Activated CD4-positive, alpha-beta memory T cell treated with anti-CD3 and anti-CD28 coated beads, Interleukin-2, amount 10 ng/mL, durations not matched to agents 7 days and 5 days (primary cell): ENCODE results near the gene SPTBN1. TPM values are rescaled to one million over a fixed set of nuclear protein-coding genes. Genes with fewer than 3 reads are reported as not detected.
"Not testable (repeated sequence)": the region's sequence is repeated elsewhere in the genome, so short reads cannot be mapped to it uniquely, and the experiment has no call there.

Experiments used
- CTCF ChIA-PET: fragments of 350-600 bp; sonication (Branson Sonifier 250); formaldehyde crosslinking; loops from one replicate; lab custom pipeline; 2021; ENCODE audit warnings: antibody characterized with exemption, inconsistent platforms; lab: Charles Lee
- POLR2A ChIA-PET: fragments of 350-600 bp; sonication (Branson Sonifier 250); formaldehyde crosslinking; loops from one replicate; lab custom pipeline; 2021; ENCODE audit warnings: antibody characterized with exemption; lab: Charles Lee
- DNase-seq: peaks from one replicate; pipeline ENCODE4 v3.0.0-alpha.2; 2020
- H3K27ac Mint-ChIP-seq: one replicate; pipeline ENCODE4 v1.8.0; 2021; ENCODE audit warnings: mild to moderate bottlenecking, mixed read lengths
- H3K27me3 Mint-ChIP-seq: one replicate; pipeline ENCODE4 v1.8.0; 2021; ENCODE audit warnings: mixed read lengths
- H3K36me3 Mint-ChIP-seq: one replicate; pipeline ENCODE4 v1.8.0; 2021; ENCODE audit warnings: low read depth, mixed read lengths
- H3K4me1 Mint-ChIP-seq: one replicate; pipeline ENCODE4 v1.8.0; 2021; ENCODE audit warnings: mixed read lengths
- H3K4me3 Mint-ChIP-seq: one replicate; pipeline ENCODE4 v1.8.0; 2021; ENCODE audit warnings: mild to moderate bottlenecking, mixed read lengths
- H3K9me3 Mint-ChIP-seq: one replicate; pipeline ENCODE4 v1.8.0; 2021; ENCODE audit warnings: mixed read lengths
- total RNA-seq, 2 experiments: library from RNA; stranded (reverse); gene quantifications; one replicate each; pipeline ENCODE4 v1.2.3, GENCODE V29; 2021

SPTBN1 gene
- total RNA-seq, 2 experiments from 2014 or later = 112 TPM

DNA sequence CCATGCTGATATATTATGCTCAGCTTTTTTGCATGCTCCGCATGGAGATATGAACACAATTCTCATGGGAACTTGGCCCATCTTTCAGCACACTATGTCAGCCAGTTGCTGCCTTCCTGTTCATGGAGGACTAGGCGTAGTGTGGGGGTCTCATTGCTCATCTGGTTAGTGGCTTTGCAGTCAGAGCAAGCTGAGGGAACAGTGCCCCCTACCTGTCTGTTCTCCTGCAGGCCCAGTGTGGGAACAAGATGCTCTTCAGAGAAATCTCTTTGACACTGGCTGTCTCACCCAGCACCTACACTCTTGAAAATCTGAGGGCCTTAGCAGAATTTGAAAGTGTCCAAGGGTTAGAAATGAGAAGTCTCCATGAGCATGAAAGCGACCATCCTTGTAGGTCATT lies 47.1 kb downstream of the SPTBN1 start:
- H3K27me3 Mint-ChIP-seq = peaks cover 4% of the 10 kb centered on the region
- no peaks in the 10 kb centered on the region for H3K4me1 Mint-ChIP-seq
- DNase-seq = peak; percentile 24
- ChIA-PET POLR2A (no interaction called here), CTCF (interaction anchor here (0.7 to 2.9 kb wide), 5 partner anchors 10 to 405 kb away, joined by 3 to 21 read pairs (median 3); no protein-coding TSS in a partner anchor)
- H3K9me3 Mint-ChIP-seq = no peaks in the 10 kb centered on the region
- H3K36me3 Mint-ChIP-seq = no peaks in the 10 kb centered on the region
- H3K27ac Mint-ChIP-seq = no peak overlapping the region
- no peak overlapping the region for H3K4me3 Mint-ChIP-seq

DNA sequence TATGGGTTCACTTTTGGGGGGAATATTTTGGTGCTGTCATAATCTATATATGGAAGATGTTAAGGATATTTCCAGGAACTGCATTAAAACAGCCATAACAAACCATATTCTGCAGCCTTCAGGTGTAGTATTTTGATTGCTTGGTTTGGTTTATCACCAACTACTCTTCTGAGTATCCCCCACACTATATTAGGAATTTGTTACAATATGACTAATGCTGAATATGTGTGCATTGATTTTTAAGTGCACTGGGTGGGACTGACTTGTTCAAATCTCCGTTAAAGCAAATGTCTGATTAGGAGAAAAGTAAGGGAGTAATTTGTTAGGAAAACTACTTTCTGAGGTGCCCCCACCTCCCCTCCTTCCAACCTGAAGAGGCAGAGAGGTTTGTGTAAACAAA lies 47.7 kb downstream of the SPTBN1 start:
- CTCF ChIA-PET = interaction anchor here (1.2 to 2.9 kb wide), 4 partner anchors 9 to 397 kb away, joined by 3 to 21 read pairs (median 4); no protein-coding TSS in a partner anchor

DNA sequence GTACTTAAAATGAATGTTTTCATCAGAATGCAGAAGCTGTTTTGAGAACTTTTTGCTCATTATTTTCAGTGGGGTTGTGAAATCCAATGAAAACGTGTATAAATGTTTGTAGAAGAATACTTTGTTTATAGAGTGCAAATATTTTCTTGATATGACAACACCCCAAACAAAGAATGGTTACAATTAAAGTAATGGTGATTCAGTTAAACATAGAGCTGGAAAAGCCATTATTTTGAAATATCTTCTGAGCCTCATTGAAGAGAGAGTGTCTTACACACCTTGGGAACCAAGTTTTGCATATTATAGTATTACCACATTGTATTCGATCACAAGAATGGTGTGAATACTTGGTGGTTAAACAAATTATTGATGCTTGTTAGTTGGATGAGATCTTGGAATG lies 48.7 kb downstream of the SPTBN1 start:
- no peaks in the 10 kb centered on the region for H3K4me1 Mint-ChIP-seq
- no peaks in the 10 kb centered on the region for H3K9me3 Mint-ChIP-seq
- ChIA-PET POLR2A (no interaction called here), CTCF (interaction anchor here (1.3 to 2.0 kb wide), 2 partner anchors 200 to 398 kb away, joined by 3 to 10 read pairs; no protein-coding TSS in a partner anchor)
- DNase-seq = no peak
- no peak overlapping the region for H3K4me3 Mint-ChIP-seq
- no peaks in the 10 kb centered on the region for H3K36me3 Mint-ChIP-seq
- H3K27me3 Mint-ChIP-seq = peaks cover 2% of the 10 kb centered on the region
- no peak overlapping the region for H3K27ac Mint-ChIP-seq

More for the DNA sequence above, 47.7 kb downstream of the SPTBN1 start:
- no peak overlapping the region for H3K27ac Mint-ChIP-seq
- H3K4me3 Mint-ChIP-seq = no peak overlapping the region
- peaks cover 4% of the 10 kb centered on the region for H3K27me3 Mint-ChIP-seq
- no peaks in the 10 kb centered on the region for H3K4me1 Mint-ChIP-seq
- no peaks in the 10 kb centered on the region for H3K36me3 Mint-ChIP-seq
- POLR2A ChIA-PET = no interaction called here
- DNase-seq = no peak
- H3K9me3 Mint-ChIP-seq = no peaks in the 10 kb centered on the region

DNA sequence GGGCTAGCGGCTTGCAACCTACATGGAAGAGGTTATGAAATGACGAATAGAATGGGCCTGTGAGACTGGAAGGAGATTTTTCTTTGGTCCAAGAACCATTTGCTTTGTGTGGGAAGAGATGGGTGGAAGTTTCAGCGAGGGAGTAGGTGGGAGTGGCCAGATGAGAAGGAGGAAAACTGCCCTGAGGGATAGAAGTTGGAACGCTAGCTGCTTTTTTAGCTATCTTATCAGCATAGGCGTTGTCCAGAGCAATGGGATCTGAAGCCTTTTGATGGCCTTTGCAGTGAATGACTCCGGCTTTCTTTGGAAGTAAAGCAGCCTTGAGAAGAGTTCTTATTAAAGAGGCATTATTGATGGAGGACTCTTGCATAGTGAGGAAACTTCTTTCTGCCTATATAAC lies 52.4 kb downstream of the SPTBN1 start:
- H3K4me3 Mint-ChIP-seq = no peak overlapping the region
- no peak for DNase-seq
- CTCF ChIA-PET = no interaction called here
- POLR2A ChIA-PET = no interaction called here
- no peaks in the 10 kb centered on the region for H3K9me3 Mint-ChIP-seq
- no peaks in the 10 kb centered on the region for H3K36me3 Mint-ChIP-seq
- H3K4me1 Mint-ChIP-seq = no peaks in the 10 kb centered on the region
- peaks cover 2% of the 10 kb centered on the region for H3K27me3 Mint-ChIP-seq
- no peak overlapping the region for H3K27ac Mint-ChIP-seq

DNA sequence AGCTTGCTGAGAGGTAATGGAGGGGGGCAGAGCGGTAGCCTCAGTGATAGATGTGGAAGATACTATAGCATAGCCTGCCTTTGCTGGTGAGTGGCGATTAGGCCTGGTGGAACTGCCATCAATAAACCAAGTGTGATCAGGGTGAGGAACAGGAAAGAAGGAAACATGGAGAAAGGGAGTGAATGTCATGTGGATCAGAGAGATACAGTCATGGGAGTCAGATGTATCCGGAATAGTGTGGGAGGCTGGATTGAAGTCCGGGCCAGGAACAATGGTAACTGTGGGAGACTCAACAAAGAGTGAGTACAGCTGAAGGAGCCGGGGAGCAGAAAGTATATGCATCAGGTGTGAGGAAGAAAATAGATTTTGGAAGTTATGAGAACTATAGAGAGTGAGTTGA lies 52.9 kb downstream of the SPTBN1 start:
- H3K4me3 Mint-ChIP-seq, H3K4me1 Mint-ChIP-seq, H3K27ac Mint-ChIP-seq, H3K9me3 Mint-ChIP-seq, DNase-seq, H3K36me3 Mint-ChIP-seq, H3K27me3 Mint-ChIP-seq, POLR2A ChIA-PET: not testable (repeated sequence)
- CTCF ChIA-PET = interaction anchor here (1.1 kb wide), 1 partner anchor 14 kb away, joined by 4 read pairs; no protein-coding TSS in a partner anchor

DNA sequence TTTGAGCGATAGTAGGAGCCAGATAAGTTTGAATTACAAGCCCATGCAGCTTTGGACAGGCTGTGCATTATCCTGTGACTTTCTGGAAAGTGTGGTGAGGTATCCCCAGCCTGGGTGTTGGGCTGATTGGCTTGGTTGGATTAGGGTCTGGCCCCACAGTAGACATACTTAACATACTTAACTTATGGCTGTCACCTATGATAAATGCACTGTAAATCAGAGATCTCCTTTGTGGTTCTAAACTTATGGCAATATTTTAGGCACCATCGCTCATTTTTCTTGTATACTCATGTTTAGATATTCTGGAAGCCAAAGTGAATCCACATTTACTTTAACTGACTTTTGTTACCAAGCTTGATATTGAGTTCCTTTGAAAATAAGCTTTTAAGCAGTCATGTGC lies 54.8 kb downstream of the SPTBN1 start:
- Mint-ChIP-seq H3K9me3 (no peaks in the 10 kb centered on the region), H3K27ac (no peak overlapping the region), H3K4me3 (no peak overlapping the region), H3K4me1 (no peaks in the 10 kb centered on the region), H3K27me3 (no peaks in the 10 kb centered on the region), H3K36me3 (no peaks in the 10 kb centered on the region)
- CTCF ChIA-PET = interaction anchor here (1.0 kb wide), 1 partner anchor 154 kb away, joined by 3 read pairs; no protein-coding TSS in a partner anchor
- POLR2A ChIA-PET = no interaction called here
- no peak for DNase-seq

DNA sequence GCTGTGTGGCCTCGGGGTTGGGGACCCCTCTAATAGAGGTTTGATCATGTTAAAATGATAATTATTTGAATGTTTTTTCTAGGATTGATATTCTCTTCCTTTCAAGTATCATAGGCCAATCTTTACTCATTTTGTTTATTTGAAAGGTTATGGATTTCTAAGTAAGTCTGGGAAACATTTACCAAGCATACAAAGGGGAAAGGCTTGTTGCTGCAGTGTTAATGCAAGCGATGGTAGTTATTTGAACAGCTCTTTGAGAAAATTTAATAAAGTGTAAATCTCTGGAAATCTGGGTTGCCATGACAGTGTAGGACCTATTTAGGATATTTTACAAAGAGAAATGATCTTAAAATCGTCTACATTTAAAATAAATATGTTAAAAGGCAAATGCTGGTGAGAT lies 56.1 kb downstream of the SPTBN1 start:
- no peak overlapping the region for H3K4me3 Mint-ChIP-seq
- H3K36me3 Mint-ChIP-seq = no peaks in the 10 kb centered on the region
- ChIA-PET POLR2A (no interaction called here), CTCF (interaction anchor here (1.0 kb wide), 1 partner anchor 153 kb away, joined by 3 read pairs; no protein-coding TSS in a partner anchor)
- no peak for DNase-seq
- no peaks in the 10 kb centered on the region for H3K4me1 Mint-ChIP-seq
- H3K27me3 Mint-ChIP-seq = no peaks in the 10 kb centered on the region
- H3K9me3 Mint-ChIP-seq = no peaks in the 10 kb centered on the region
- no peak overlapping the region for H3K27ac Mint-ChIP-seq

DNA sequence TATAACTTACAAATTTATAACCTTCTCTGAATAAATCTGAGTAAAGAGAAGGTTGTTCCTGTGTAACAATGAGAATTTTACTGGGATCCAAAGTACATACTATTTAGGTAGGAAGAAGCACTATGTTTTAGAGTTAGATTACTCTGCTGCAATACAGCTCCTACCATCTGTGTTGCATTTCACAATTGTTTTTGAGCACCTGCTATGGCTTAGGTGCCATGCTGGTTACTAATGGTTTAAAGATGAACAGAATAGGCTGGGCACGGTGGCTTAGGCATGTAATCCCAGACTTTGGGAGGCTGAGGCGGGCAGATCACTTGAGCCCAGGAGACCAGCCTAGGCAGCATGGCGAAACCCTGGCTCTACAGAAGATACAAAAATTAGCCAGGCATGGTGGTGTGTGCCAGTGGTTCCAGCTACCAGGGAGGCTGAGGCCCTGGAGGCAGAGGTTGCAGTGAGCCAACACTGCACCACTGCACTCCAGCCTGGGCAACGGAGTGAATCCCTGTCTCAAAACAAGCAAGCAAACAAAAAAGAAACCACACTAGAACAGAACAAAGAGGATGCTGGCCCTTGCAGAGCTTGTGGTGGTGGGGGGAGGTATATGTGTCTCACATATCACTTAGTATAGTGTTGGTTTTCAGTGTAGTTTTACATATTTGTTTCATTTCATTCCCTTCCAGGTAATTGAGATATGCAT lies 56.7 kb downstream of the SPTBN1 start:
- ChIA-PET POLR2A (no interaction called here), CTCF (interaction anchor here (1.0 kb wide), 1 partner anchor 10 kb away, joined by 3 read pairs; no protein-coding TSS in a partner anchor)
- no peaks in the 10 kb centered on the region for H3K4me1 Mint-ChIP-seq
- H3K9me3 Mint-ChIP-seq = no peaks in the 10 kb centered on the region
- DNase-seq = no peak
- H3K27ac Mint-ChIP-seq = no peak overlapping the region
- no peaks in the 10 kb centered on the region for H3K36me3 Mint-ChIP-seq
- no peak overlapping the region for H3K4me3 Mint-ChIP-seq
- H3K27me3 Mint-ChIP-seq = no peaks in the 10 kb centered on the region

DNA sequence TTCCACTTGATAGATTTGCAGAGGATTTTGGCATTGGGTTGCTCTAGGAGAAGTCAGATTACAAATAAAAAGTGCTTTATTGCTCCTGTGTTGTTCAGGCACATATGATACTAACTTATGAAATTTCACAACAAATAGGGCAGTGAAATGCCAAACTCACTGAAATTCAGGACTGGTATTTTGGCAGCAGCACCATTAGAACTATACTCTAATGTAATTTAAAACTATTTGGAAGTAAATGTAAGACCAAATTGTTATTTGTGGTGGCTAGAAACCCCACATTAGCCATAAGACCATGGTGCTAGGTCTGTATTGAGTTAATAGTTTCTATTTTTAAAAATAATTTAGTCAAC lies 57.2 kb downstream of the SPTBN1 start:
- no peaks in the 10 kb centered on the region for H3K36me3 Mint-ChIP-seq
- H3K27me3 Mint-ChIP-seq = no peaks in the 10 kb centered on the region
- no peaks in the 10 kb centered on the region for H3K4me1 Mint-ChIP-seq
- DNase-seq = no peak
- CTCF ChIA-PET = interaction anchor here (1.0 kb wide), 1 partner anchor 10 kb away, joined by 3 read pairs; no protein-coding TSS in a partner anchor
- no peak overlapping the region for H3K4me3 Mint-ChIP-seq
- POLR2A ChIA-PET = no interaction called here
- no peaks in the 10 kb centered on the region for H3K9me3 Mint-ChIP-seq
- no peak overlapping the region for H3K27ac Mint-ChIP-seq

DNA sequence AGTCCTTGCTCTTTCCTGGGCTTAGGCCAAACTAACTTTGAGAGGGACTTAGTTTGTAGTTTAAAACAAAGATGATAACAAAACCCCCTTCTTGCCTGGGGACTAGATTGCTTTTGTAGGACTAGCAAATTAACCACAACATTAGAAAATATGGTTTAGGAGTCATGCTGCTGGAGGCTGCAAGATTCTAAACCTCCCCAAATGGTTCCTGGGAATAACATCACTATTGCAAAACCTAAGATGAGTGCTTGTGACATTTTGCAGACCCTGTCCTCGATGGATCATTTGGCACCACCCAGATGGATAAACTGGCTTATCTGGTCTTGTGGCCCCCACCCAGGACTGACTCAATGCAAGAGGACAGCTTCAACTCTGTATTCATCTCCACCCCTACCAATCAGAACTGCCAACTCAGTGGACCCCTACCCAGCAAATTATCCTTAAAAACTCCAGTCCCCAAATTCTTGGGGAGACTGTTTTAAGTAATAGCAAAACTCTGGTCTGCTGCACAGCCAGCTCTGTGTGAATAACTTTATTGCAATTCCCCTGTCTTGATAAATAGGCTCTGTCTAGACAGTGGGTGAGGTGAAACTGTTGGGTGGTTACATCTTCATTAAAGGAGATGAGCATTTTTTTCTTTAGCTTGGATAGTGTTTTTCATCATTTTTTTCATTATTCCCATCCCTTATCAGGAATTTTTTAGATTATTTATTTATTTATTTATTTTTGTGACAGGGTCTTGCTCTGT lies 58.9 kb downstream of the SPTBN1 start:
- Mint-ChIP-seq H3K9me3 (no peaks in the 10 kb centered on the region), H3K4me3 (no peak overlapping the region), H3K27ac (no peak overlapping the region), H3K36me3 (no peaks in the 10 kb centered on the region), H3K27me3 (peaks cover 9% of the 10 kb centered on the region), H3K4me1 (no peaks in the 10 kb centered on the region)
- POLR2A ChIA-PET = no interaction called here
- CTCF ChIA-PET = no interaction called here
- no peak for DNase-seq

DNA sequence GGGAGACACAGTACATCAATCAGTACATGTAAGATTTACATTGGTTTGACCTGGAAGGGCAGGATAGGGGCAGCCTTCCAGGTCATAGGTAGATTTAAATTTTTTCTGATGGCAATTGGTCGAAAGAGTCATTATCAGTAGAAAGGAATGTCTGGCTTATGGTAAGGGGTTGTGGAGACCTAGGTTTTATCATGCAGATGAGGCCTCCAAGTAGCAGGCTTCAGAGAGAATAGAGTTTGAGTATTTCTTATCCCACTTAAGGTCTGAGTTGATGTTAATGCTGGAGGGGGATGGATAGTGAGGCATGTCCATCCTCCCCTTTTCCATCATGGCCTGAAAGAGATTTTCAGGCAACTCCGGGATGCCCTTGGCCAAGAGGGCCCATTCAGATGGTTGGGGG lies 60.7 kb downstream of the SPTBN1 start:
- Mint-ChIP-seq H3K4me1 (no peaks in the 10 kb centered on the region), H3K9me3 (no peaks in the 10 kb centered on the region), H3K4me3 (no peak overlapping the region), H3K36me3 (no peaks in the 10 kb centered on the region), H3K27me3 (peaks cover 15% of the 10 kb centered on the region), H3K27ac (no peak overlapping the region)
- ChIA-PET POLR2A (no interaction called here), CTCF (interaction anchor here (1.3 kb wide), 1 partner anchor 188 kb away, joined by 4 read pairs; no protein-coding TSS in a partner anchor)
- no peak for DNase-seq

DNA sequence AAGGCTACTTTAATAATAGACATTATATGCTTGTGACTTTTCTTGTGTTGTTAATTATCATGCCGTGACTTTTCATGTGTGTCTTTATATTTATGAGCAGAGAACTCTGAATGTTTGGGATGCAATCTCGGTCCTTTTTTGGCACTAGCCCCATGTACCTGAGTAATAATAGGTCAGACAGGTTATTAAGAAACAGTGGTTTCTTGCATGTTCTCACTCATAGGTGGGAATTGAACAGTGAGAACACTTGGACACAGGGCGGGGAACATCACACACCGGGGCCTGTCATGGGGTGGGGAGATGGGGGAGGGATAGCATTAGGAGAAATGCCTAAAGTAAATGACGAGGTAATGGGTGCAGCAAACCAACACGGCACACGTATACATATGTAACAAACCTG lies 61.9 kb downstream of the SPTBN1 start:
- H3K4me1 Mint-ChIP-seq, H3K27ac Mint-ChIP-seq, DNase-seq, H3K9me3 Mint-ChIP-seq, H3K36me3 Mint-ChIP-seq, H3K4me3 Mint-ChIP-seq, POLR2A ChIA-PET: not testable (repeated sequence)
- peaks cover 17% of the 10 kb centered on the region for H3K27me3 Mint-ChIP-seq
- CTCF ChIA-PET = interaction anchor here (1.3 kb wide), 1 partner anchor 187 kb away, joined by 4 read pairs; no protein-coding TSS in a partner anchor

DNA sequence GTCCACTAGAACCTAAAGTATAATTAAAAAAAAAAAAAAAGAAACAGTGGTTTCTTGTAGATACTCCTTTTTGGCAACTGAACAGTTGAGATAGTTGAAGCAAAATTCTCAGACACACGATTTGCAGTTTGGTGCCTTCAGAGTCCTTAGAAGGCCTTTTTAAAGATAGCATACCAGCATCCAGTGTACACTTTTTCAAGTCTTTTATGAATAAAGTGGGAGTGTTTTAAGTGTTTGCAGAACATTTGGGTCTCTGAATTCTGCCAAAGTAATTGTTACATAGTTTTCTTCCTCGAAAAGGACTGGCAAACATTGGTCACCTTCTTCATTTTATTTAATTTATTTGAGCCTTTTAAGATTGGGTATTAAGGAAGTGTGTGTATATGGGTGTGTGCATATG lies 62.3 kb downstream of the SPTBN1 start:
- no peak overlapping the region for H3K27ac Mint-ChIP-seq
- CTCF ChIA-PET = interaction anchor here (1.3 kb wide), 1 partner anchor 186 kb away, joined by 4 read pairs; no protein-coding TSS in a partner anchor

More for the DNA sequence above, 62.3 kb downstream of the SPTBN1 start:
- H3K9me3 Mint-ChIP-seq = no peaks in the 10 kb centered on the region
- POLR2A ChIA-PET = no interaction called here
- H3K4me3 Mint-ChIP-seq = no peak overlapping the region
- no peaks in the 10 kb centered on the region for H3K36me3 Mint-ChIP-seq
- DNase-seq = no peak
- H3K4me1 Mint-ChIP-seq = peaks cover 6% of the 10 kb centered on the region
- H3K27me3 Mint-ChIP-seq = peaks cover 17% of the 10 kb centered on the region
